SK-N-SH (cell line): ENCODE results near the gene RPL35A. TPM values are rescaled to one million over a fixed set of nuclear protein-coding genes. Genes with fewer than 3 reads are reported as not detected.

Experiments
- CTCF ChIA-PET: fragments of 300-600, 350-600 bp; formaldehyde crosslinking; extraction: SDS; loops from one replicate; lab custom pipeline; 2021; lab: Yijun Ruan, JAX
- POLR2A ChIA-PET: fragments of 350-600 bp; sonication (Branson Sonifier 250); formaldehyde crosslinking; extraction: SDS; loops from one replicate; lab custom pipeline; 2020; ENCODE audit warnings: antibody characterized with exemption, inconsistent platforms; lab: Yijun Ruan, JAX
- DNase-seq: peaks from one replicate; pipeline ENCODE4 v3.0.0; 2012
- H2AFZ ChIP-seq: fragments of 200-600 bp; sonication (generic); 2 replicates; pipeline ENCODE4 v1.8.1; 2016; ENCODE audit warnings: antibody characterized with exemption, mild to moderate bottlenecking, low read depth
- H3F3A ChIP-seq: fragments of 200-600 bp; sonication (generic); replicated peaks from 2 replicates; pipeline ENCODE3; 2016; ENCODE audit warnings: antibody characterized with exemption, mild to moderate bottlenecking; ENCODE audit not compliant: insufficient read depth
- H3K27ac ChIP-seq, 2 experiments: fragments of 200-500 bp in 1 of 2; fragments of 200-600 bp in 1 of 2; sonication (Bioruptor generic) in 1 of 2; sonication (generic), shearing (Covaris generic) in 1 of 2; 2 replicates each; pipeline versions ENCODE4 v1.5.1 to v1.6.1; 2014 to 2016; ENCODE audit warnings: low read depth in 2 of 2, inconsistent platforms in 1 of 2, low read length in 1 of 2, mild to moderate bottlenecking in 1 of 2, mixed read lengths in 1 of 2
- H3K27me3 ChIP-seq: fragments of 200-600 bp; sonication (generic), shearing (Covaris generic); 2 replicates; pipeline ENCODE4 v1.6.1; 2016; ENCODE audit warnings: mixed run types; ENCODE audit not compliant: insufficient read depth
- H3K36me3 ChIP-seq, 2 experiments: fragments of 200-500 bp in 1 of 2; fragments of 200-600 bp in 1 of 2; sonication (Bioruptor generic) in 1 of 2; sonication (generic) in 1 of 2; replicated peaks in 1 of 2; 2 replicates each; pipeline versions ENCODE3 to v1.5.1; 2014 to 2016; ENCODE audit warnings: low read length in 1 of 2, mild to moderate bottlenecking in 1 of 2; ENCODE audit not compliant: insufficient read depth in 2 of 2, control insufficient read depth in 1 of 2
- H3K4me1 ChIP-seq, 2 experiments: fragments of 200-500 bp in 1 of 2; fragments of 200-600 bp in 1 of 2; sonication (Bioruptor generic) in 1 of 2; sonication (generic), shearing (Covaris generic) in 1 of 2; 2 replicates each; pipeline versions ENCODE4 v1.5.1 to v1.6.1; 2014 to 2016; ENCODE audit warnings: low read depth in 1 of 2, low read length in 1 of 2, mixed run types in 1 of 2; ENCODE audit not compliant: insufficient read depth in 2 of 2, control insufficient read depth in 1 of 2
- H3K4me2 ChIP-seq: fragments of 200-600 bp; sonication (generic), shearing (Covaris generic); 2 replicates; pipeline ENCODE4 v1.6.1; 2017; ENCODE audit warnings: mixed run types
- H3K4me3 ChIP-seq, 2 experiments: fragments of 200-500 bp in 1 of 2; fragments of 200-600 bp in 1 of 2; sonication (Bioruptor generic) in 1 of 2; sonication (generic), shearing (Covaris generic) in 1 of 2; 2 replicates each; pipeline versions ENCODE4 v1.5.1 to v1.8.1; 2014 to 2016; ENCODE audit warnings: low read depth in 2 of 2, inconsistent platforms in 1 of 2, low read length in 1 of 2, mild to moderate bottlenecking in 1 of 2, mixed read lengths in 1 of 2, moderate library complexity in 1 of 2
- H3K79me2 ChIP-seq: fragments of 200-600 bp; sonication (generic); 2 replicates; pipeline ENCODE4 v1.8.1; 2017; ENCODE audit warnings: mild to moderate bottlenecking; ENCODE audit not compliant: insufficient read depth
- H3K9ac ChIP-seq: fragments of 200-600 bp; sonication (generic); 2 replicates; pipeline ENCODE4 v1.6.1; 2017; ENCODE audit warnings: mixed run types
- H3K9me2 ChIP-seq: fragments of 200-600 bp; sonication (generic); 2 replicates; pipeline ENCODE4 v1.6.1; 2017; ENCODE audit warnings: mixed run types
- H3K9me3 ChIP-seq: fragments of 200-600 bp; sonication (generic); 2 replicates; pipeline ENCODE4 v1.6.1; 2017; ENCODE audit warnings: mixed run types, mild to moderate bottlenecking, moderate library complexity
- H4K20me1 ChIP-seq: fragments of 200-600 bp; sonication (generic); 2 replicates; pipeline ENCODE4 v1.6.1; 2017; ENCODE audit warnings: mild to moderate bottlenecking, mixed run types; ENCODE audit not compliant: insufficient read depth
- ELF1 ChIP-seq: IDR thresholded peaks from 2 replicates; pipeline ENCODE4 v1.4.0; 2012
- EZH2phosphoT487 ChIP-seq: fragments of 200-600 bp; sonication (generic); IDR thresholded peaks from 2 replicates; pipeline ENCODE4 v1.6.1; 2017; ENCODE audit warnings: low read depth, mixed run types, mild to moderate bottlenecking, antibody characterized with exemption, moderate library complexity, borderline replicate concordance
- MAX ChIP-seq: IDR thresholded peaks from 2 replicates; pipeline ENCODE4 v1.4.0; 2012; ENCODE audit warnings: low read depth
- MXI1 ChIP-seq: IDR thresholded peaks from 2 replicates; pipeline ENCODE4 v1.6.1; 2012; ENCODE audit warnings: mild to moderate bottlenecking, low read depth, low read length, improper control_type of control experiment
- NRF1 ChIP-seq: IDR thresholded peaks from 2 replicates; pipeline ENCODE4 v1.6.1; 2012; ENCODE audit warnings: low read depth, mild to moderate bottlenecking, low read length
- RFX5 ChIP-seq: IDR thresholded peaks from 2 replicates; pipeline ENCODE4 v1.6.1; 2012; ENCODE audit warnings: mild to moderate bottlenecking, improper control_type of control experiment, low read length
- TAF1 ChIP-seq: IDR thresholded peaks from 2 replicates; pipeline ENCODE4 v1.6.1; 2012; ENCODE audit warnings: low read depth, mild to moderate bottlenecking, low read length, moderate library complexity, borderline replicate concordance
- USF1 ChIP-seq: IDR thresholded peaks from 2 replicates; pipeline ENCODE4 v1.4.0; 2012; ENCODE audit warnings: low read depth, borderline replicate concordance
- ZBTB33 ChIP-seq: IDR thresholded peaks from 2 replicates; pipeline ENCODE4 v1.4.0; 2012; ENCODE audit warnings: low read depth, borderline replicate concordance
- WGBS: methylation state at CpG from one replicate; pipeline ENCODE4 v1.1.6; 2017; ENCODE audit warnings: low lambda C conversion rate; 5-methylcytosine and 5-hydroxymethylcytosine counted together
- polyA plus RNA-seq, 3 experiments: library from polyadenylated mRNA; depleted of rRNA; stranded (reverse); fragments of >200 nt; gene quantifications; 2 replicates each; pipeline ENCODE4 v1.2.3, GENCODE V29; 2012
- TF ChIP-seq, protein P1 (sequence below): fragments of 150-350 bp; IDR thresholded peaks from 2 replicates; pipeline ENCODE4 v1.6.1; 2017; ENCODE audit warnings: antibody characterized with exemption, low read length, low read depth, borderline replicate concordance

RPL35A gene
- polyA plus RNA-seq, 1 of the 3 experiments (the other 2 are of a cell fraction): 875 TPM

DNA sequence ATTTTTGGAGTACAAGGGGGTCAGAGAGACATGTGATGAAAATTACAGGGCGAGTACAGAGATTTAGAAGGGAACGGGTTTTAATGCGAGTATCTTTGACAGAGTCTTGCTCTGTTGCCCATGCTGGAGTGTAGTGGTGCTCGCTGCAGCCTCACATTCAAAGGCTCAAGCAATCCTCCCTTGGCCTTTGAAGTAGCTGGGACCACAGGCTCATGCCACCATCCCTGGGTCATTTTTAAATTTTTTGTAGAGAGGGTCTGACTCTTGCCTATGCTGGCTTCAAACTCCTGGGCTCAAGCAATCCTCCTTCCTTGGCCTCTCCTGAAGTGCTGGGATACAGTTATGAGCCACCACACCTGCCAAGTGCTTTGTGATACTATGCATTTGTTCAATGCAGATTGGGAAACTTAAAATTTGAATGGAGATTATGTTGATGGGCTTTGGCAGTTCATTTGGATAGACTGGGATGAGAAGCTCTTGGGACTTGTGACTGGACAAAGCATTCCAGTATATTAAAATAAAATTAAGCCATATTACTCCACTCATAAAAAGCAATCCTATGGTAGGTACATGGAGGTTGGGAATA is 6.0 kb downstream of the RPL35A start:
- H3K9me3 ChIP-seq: no peaks in the 10 kb centered on the region
- TF ChIP-seq MAX (no peak), RFX5 (no peak), EZH2phosphoT487 (no peak)
- TF ChIP-seq, all 33 proteins: peak for 0
- H3K4me1 ChIP-seq: peaks cover 12 to 29% of the 10 kb centered on the region in 2 experiments; a peak in 2 of 4 replicates
- peaks cover 41% of the 10 kb centered on the region for H3K79me2 ChIP-seq
- ChIA-PET POLR2A (interaction anchor here (0.6 kb wide), 1 partner anchor 26 kb away, joined by 3 read pairs; no protein-coding TSS in a partner anchor), CTCF (interaction anchor here (0.6 kb wide), 1 partner anchor 9 kb away, joined by 4 read pairs; no protein-coding TSS in a partner anchor)
- H3K36me3 ChIP-seq: peaks cover 38 to 59% of the 10 kb centered on the region in 2 experiments
- no peak overlapping the region for H3K4me3 ChIP-seq
- DNase-seq: no peak
- no peaks in the 10 kb centered on the region for H3K9me2 ChIP-seq
- no peak overlapping the region for H3K4me2 ChIP-seq
- no peak overlapping the region for H3K9ac ChIP-seq
- H3K27me3 ChIP-seq: no peaks in the 10 kb centered on the region
- peaks cover 53% of the 10 kb centered on the region for H3F3A ChIP-seq
- 98% methylated on average over 4 of the region's 4 CpGs for WGBS
- H2AFZ ChIP-seq: no peak overlapping the region
- H3K27ac ChIP-seq: no peak overlapping the region
- peaks cover 40% of the 10 kb centered on the region for H4K20me1 ChIP-seq

DNA sequence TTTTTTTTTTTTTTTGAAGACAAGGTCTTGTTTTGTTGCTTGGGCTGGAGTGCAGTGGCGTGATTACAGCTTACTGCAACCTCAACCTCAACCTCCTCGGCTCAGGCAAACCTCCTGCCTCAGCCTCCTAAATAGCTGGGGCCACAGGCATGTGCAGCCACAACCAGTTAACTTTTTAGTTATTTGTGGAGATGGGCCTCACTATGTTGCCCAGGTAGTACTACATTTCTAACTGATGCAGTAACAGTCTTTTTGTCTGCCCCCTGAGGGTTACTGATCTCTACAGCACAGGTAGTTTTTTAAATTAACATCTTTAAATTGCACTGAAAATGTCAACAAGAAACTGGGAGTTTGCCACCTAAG is 6.6 kb downstream of the RPL35A start:
- no peak overlapping the region for H3K4me3 ChIP-seq
- H3K27me3 ChIP-seq: no peaks in the 10 kb centered on the region
- DNase-seq: no peak
- 100% methylated on average over 2 of the region's 2 CpGs for WGBS
- H3F3A ChIP-seq: peaks cover 53% of the 10 kb centered on the region
- H4K20me1 ChIP-seq: peaks cover 36% of the 10 kb centered on the region
- no peak for TF ChIP-seq MXI1
- no peak for TF ChIP-seq EZH2phosphoT487
- no peak for TF ChIP-seq TAF1
- TF ChIP-seq ELF1: no peak
- TF ChIP-seq NRF1: no peak
- no peak for TF ChIP-seq USF1
- H3K36me3 ChIP-seq: peaks cover 37 to 53% of the 10 kb centered on the region in 2 experiments
- peaks cover 11 to 25% of the 10 kb centered on the region in 2 experiments; a peak in 2 of 4 replicates for H3K4me1 ChIP-seq
- no peaks in the 10 kb centered on the region for H3K9me3 ChIP-seq
- H3K4me2 ChIP-seq: no peak overlapping the region
- no peak overlapping the region for H3K9ac ChIP-seq
- POLR2A ChIA-PET: no interaction called here
- H3K79me2 ChIP-seq: peaks cover 34% of the 10 kb centered on the region
- H3K9me2 ChIP-seq: no peaks in the 10 kb centered on the region
- 0 out of 4 replicates have a peak overlapping the region, but pooled peaks of 1 of the 2 experiments have one; percentile 16 for H3K27ac ChIP-seq
- no peak overlapping the region for H2AFZ ChIP-seq
- CTCF ChIA-PET: interaction anchor here (0.6 kb wide), 1 partner anchor 9 kb away, joined by 4 read pairs; no protein-coding TSS in a partner anchor

- Histone ChIP-seq H2AFZ (no peak overlapping the region), H3K27me3 (no peaks in the 10 kb centered on the region), H3K9ac (no peak overlapping the region), H3K79me2 (peaks cover 23% of the 10 kb centered on the region), H3K4me1 (peaks cover 10 to 16% of the 10 kb centered on the region in 2 experiments; a peak in 2 of 4 replicates), H3F3A (peaks cover 53% of the 10 kb centered on the region), H4K20me1 (peaks cover 26% of the 10 kb centered on the region), H3K4me2 (no peak overlapping the region), H3K9me2 (no peaks in the 10 kb centered on the region), H3K27ac (no peak overlapping the region; a peak in 1 of 4 replicates), H3K4me3 (no peak overlapping the region), H3K36me3 (peaks cover 32 to 41% of the 10 kb centered on the region in 2 experiments), H3K9me3 (no peaks in the 10 kb centered on the region)
- DNase-seq: no peak
- POLR2A ChIA-PET: no interaction called here
- CTCF ChIA-PET: no interaction called here
- 97% methylated on average over 5 of the region's 5 CpGs for WGBS
- TF ChIP-seq, protein P1, sequence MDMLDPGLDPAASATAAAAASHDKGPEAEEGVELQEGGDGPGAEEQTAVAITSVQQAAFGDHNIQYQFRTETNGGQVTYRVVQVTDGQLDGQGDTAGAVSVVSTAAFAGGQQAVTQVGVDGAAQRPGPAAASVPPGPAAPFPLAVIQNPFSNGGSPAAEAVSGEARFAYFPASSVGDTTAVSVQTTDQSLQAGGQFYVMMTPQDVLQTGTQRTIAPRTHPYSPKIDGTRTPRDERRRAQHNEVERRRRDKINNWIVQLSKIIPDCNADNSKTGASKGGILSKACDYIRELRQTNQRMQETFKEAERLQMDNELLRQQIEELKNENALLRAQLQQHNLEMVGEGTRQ: no peak
- 0 out of 2 replicates have a peak, but pooled peaks have one; percentile 5 for TF ChIP-seq ZBTB33
- TF ChIP-seq, all 33 proteins: peak for 1
These were observed 7.8 kb downstream of the RPL35A start for GRCh38 chr3:197957790-197958133.
